HG03095 (cell line): Measurements from ENCODE around the gene THG1L.

ENCODE experiments used
- ATAC-seq: cut with Tn5 transposase; IDR thresholded peaks from one replicate; pipeline ENCODE4 v1.9.1; 2021; ENCODE audit warnings: moderate library complexity; ENCODE audit not compliant: unreplicated experiment

Gene THG1L

GRCh38 chr5:157750320-157750719 is 19.1 kb downstream of the THG1L start:
- no peak for ATAC-seq

- no peak for ATAC-seq
These were observed 24.9 kb downstream of the THG1L start for GRCh38 chr5:157756122-157756521.

GRCh38 chr5:157758706-157759105 is 27.5 kb downstream of the THG1L start:
- no peak for ATAC-seq

- ATAC-seq: no peak
These were observed 30.7 kb downstream of the THG1L start for GRCh38 chr5:157761690-157762621.

GRCh38 chr5:157764531-157764930 is 33.3 kb downstream of the THG1L start:
- ATAC-seq: no peak

GRCh38 chr5:157766442-157766841 is 35.2 kb downstream of the THG1L start:
- ATAC-seq: no peak

- ATAC-seq: no peak
These were observed 35.7 kb downstream of the THG1L start for GRCh38 chr5:157766902-157767301.

GRCh38 chr5:157767689-157768088 is 36.5 kb downstream of the THG1L start:
- ATAC-seq: no peak

- no peak for ATAC-seq
These were observed 39.4 kb downstream of the THG1L start for GRCh38 chr5:157770665-157771064.

- ATAC-seq: no peak
These were observed 40.9 kb downstream of the THG1L start for GRCh38 chr5:157772127-157772526.

GRCh38 chr5:157778121-157778805 is 47.0 kb downstream of the THG1L start:
- ATAC-seq: no peak

GRCh38 chr5:157779221-157779620 is 48.0 kb downstream of the THG1L start:
- no peak for ATAC-seq

- ATAC-seq: no peak
These were observed 54.6 kb downstream of the THG1L start for GRCh38 chr5:157785801-157786200.
